NB4 (cell line): ENCODE data around the gene GCSAM.

Experiments
- DNase-seq: peaks from one replicate; pipeline ENCODE4 v3.0.0; 2010; ENCODE audit warnings: low read depth
- H3K4me3 ChIP-seq: one replicate; pipeline ENCODE4 v1.5.1; 2011; ENCODE audit warnings: mild to moderate bottlenecking, low read depth, low read length, moderate library complexity
- CTCF ChIP-seq: IDR thresholded peaks from one replicate; pipeline ENCODE4 v1.5.1; 2012; ENCODE audit warnings: low read depth, low read length
- MAX ChIP-seq: IDR thresholded peaks from 2 replicates; pipeline ENCODE4 v1.6.1; 2011; ENCODE audit warnings: low read depth, low read length
- MYC ChIP-seq: IDR thresholded peaks from 2 replicates; pipeline ENCODE4 v1.6.1; 2011; ENCODE audit warnings: low read depth, low read length
- POLR2A ChIP-seq: IDR thresholded peaks from 2 replicates; pipeline ENCODE4 v1.6.1; 2011; ENCODE audit warnings: mild to moderate bottlenecking; ENCODE audit not compliant: insufficient read length; ENCODE audit errors: extremely low read depth

Gene GCSAM

GRCh38 chr3:112128843-112129727, 4.0 kb downstream of the GCSAM start:
- DNase-seq: no peak
- no peak overlapping the region for H3K4me3 ChIP-seq
- no peak for TF ChIP-seq MYC
- TF ChIP-seq POLR2A: no peak
- TF ChIP-seq CTCF: no peak
- no peak for TF ChIP-seq MAX

DNA sequence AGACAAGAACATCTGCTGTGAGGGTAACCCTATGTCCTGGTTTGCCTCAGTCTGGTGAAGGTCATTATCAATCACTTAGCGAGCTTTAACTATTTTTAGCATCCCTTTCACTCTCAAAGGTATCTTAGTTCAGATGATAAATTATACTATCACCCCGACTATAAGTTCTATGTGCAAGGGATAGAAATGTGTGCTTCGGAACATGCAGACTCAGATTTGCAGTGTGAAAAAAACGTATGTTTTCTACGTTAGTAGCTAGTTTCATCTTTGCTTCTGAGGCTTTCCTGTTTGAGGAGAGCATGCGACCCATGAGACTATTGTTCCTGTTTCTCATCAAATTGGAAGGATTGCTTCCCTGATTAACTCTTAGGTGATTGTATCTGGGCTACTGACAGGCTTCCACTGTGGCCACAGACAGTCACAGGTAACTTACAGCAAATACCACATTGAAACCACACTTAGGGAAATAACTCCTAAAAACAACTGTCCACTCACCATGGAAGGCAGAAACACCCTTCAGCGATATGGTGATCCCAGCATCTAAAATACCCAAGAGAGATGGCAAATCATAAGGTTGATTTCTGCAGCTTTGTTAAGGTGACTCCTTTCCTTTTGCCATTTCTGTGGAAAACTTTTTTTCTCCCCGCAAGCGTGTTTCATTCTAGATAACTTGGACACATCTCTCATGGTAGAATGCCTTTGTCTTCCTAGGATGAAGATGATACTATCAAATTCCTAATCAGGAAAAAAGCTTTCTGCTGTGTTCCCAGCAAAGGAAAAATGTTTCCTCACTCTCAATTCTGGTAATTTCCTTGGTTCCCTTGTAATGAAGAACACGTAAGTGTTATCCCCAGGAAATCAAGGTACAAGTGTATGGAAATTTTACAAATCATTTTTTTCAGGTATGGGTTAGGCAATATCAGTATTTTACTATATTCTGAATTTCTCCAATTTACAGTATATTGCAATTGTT, 5.2 kb downstream of the GCSAM start:
- no peak for DNase-seq
- no peak overlapping the region for H3K4me3 ChIP-seq
- TF ChIP-seq POLR2A: no peak

GRCh38 chr3:112126511-112126911, 6.5 kb downstream of the GCSAM start:
- H3K4me3 ChIP-seq: no peak overlapping the region
- no peak for DNase-seq
- TF ChIP-seq MAX (no peak), MYC (no peak), CTCF (no peak), POLR2A (no peak)

GRCh38 chr3:112124907-112125607, 8.0 kb downstream of the GCSAM start:
- H3K4me3 ChIP-seq: no peak overlapping the region
- no peak for TF ChIP-seq POLR2A
- no peak for TF ChIP-seq MYC
- no peak for TF ChIP-seq CTCF
- TF ChIP-seq MAX: no peak
- DNase-seq: no peak

- TF ChIP-seq MYC (no peak), CTCF (no peak), POLR2A (no peak), MAX (no peak)
- DNase-seq: no peak
- no peak overlapping the region for H3K4me3 ChIP-seq
These were observed 9.5 kb downstream of the GCSAM start for GRCh38 chr3:112123548-112123947.
